GM23248 (cell line): ENCODE results near the gene HPX.

ENCODE experiments used
- EZH2 ChIP-seq: fragments of 200-600 bp; sonication (generic); IDR thresholded peaks from 2 replicates; pipeline ENCODE4 v1.6.1; 2018; ENCODE audit warnings: antibody characterized with exemption, mild to moderate bottlenecking; ENCODE audit not compliant: insufficient read depth, poor library complexity, severe bottlenecking
- EZH2phosphoT487 ChIP-seq: fragments of 200-600 bp; sonication (generic); IDR thresholded peaks from 2 replicates; pipeline ENCODE4 v1.6.1; 2018; ENCODE audit warnings: antibody characterized with exemption, moderate library complexity, mild to moderate bottlenecking, low read depth; ENCODE audit not compliant: insufficient read depth

DNA sequence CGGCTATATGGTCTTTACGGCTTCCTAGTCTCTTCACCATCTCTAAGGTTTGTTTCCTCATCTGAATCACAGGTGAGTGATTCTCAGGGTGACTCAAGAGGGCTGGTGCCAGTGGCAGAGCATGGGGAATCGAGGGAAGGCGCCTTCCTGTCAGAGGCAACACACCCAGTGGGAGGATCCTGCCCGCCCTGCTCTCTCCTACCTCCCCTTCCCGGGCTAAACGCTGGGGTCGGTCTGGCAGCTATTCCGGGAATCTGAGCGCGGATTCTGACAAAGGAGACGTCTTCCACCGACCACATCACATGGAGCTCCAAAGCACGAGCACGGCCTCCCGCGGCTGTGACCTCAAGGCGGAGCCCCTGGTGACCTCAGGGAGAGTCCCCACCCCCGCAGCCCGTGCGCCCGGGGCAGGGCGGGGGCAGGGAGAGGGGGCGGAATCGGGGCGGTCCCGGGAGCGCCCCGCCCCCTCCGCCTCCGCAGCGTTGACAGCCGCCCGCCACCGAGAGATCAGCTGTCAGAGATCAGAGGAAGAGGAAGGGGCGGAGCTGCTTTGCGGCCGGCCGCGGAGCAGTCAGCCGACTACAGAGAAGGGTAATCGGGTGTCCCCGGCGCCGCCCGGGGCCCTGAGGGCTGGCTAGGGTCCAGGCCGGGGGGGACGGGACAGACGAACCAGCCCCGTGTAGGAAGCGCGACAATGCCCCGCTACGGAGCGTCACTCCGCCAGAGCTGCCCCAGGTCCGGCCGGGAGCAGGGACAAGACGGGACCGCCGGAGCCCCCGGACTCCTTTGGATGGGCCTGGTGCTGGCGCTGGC is 50.7 kb downstream of the HPX start, which contains the start of gene SMPD1:
- no peak for TF ChIP-seq EZH2phosphoT487
- TF ChIP-seq EZH2: no peak
